HL-60/S4 (cell line): ENCODE measurements around the gene CCDC152.

ENCODE experiments used
- in situ Hi-C: fragments of 300-500 bp; cut with MboI; formaldehyde crosslinking; loops from 2 replicates; pipeline ENCODE4 v1.14.3; 2022; ENCODE audit warnings: low sequenced_read_pairs

The CCDC152 gene

DNA sequence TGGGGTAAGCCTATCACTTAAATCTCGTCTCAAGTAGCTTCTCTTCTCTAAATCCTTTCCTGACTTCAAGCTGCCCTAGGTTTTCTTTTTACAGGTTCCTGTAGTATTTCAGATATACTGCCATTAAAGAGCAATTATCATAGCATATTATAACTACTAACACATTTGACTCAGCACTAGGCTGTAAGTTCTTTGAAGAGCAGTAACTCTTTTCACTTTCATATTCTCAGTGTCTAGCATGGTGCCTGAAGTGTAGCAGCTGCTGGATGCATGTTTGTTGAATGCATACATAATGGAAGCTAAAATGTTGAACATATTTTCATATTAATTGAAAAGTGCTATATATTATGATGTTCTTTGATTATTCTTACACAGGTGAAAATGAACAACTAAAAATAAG lies 22.5 kb downstream of the CCDC152 start:
- in situ Hi-C loops, result no loop called here

DNA sequence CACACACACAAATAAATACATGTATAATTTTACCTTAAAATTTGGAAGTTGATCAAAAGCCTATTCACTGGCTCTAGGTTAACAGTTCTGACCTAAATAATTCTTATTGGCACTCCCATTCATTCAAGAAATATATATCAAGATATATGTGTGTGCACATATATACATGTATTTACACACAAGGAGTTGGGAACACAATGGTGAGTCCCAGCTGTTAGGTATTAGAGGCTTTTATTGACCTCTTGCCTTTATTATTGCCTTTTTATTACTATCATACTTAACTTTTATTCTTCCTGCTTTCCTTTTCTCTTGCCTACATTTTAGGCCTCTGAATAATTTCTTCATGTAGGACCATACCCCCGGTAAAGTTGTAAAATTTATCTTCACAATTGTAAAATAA lies 25.0 kb downstream of the CCDC152 start:
- in situ Hi-C loops, result no loop called here

DNA sequence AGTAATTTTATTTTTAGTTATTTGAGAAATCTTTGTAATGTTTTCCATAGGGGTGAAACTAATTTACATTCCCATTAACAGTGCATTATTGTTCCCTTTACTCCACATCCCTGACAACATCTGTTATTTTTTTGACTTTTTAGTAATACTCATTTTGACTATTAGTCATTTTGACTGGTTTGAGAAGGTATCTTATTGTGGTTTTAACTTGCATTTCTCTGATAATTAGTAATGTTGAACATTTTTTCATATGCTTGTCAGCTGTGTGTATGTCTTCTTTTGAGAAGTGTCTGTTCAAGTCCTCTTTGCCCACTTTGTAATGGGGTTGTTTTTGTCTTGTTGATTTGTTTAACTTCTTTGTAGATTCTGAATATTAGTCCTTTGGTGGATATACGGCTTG lies 27.5 kb downstream of the CCDC152 start:
- in situ Hi-C loops, result no loop called here

DNA sequence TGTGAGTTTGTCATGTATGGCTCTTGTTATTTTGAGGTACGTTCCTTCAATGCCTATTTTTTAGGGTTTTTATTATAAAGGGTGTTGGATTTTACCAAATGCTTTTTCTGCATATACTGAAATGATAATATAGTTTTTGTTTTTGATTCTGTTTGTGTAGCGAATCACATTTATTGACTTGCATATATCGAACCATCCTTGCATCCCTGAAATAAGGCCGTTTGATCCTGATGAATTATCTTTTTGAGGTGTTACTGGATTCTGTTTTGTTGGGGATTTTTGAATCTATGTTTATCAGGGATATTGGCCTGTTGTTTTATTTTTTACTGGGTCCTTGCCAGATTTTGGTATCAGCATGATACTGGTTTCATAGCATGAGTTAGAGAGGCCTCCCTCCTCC lies 29.1 kb downstream of the CCDC152 start:
- in situ Hi-C loops, result no loop called here

DNA sequence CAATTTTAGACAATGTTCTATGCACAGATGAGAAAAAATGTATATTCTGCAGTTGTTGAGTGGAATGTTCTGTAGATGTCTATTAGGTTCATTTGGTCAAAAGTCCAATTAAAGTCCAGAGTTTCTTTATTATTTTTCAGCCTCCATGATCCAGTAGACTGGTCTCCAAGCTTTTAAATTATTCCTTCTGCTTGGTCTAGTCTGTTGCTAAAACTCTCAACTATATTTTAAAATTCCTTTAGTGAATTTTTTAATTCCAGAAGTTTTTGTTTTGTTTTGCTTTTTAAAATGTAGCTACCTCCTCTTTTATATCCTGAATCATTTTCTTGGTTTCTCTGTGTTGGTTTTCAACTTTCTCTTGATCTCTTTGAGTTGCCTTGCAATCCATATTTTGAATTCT lies 30.5 kb downstream of the CCDC152 start:
- in situ Hi-C loops, result no loop called here

DNA sequence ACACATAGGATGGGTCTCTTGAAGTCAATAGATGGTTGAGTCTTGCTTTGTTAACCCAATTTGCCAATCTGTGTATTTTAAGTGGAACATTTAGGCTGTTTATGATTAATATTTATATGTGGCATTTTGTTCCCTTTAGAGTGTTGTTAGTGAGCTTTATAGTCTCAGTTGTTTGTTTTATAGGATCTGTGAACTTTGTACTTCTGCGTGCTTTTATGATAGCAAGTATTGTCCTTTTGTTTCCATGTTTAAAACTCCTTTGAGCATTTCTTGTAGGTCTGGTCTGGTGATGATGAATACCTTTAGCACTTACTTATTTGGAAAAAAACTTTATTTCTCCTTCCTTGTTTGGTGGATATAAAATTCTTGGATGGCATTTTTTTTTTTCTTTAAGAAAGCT lies 31.2 kb downstream of the CCDC152 start:
- in situ Hi-C loops, result no loop called here

DNA sequence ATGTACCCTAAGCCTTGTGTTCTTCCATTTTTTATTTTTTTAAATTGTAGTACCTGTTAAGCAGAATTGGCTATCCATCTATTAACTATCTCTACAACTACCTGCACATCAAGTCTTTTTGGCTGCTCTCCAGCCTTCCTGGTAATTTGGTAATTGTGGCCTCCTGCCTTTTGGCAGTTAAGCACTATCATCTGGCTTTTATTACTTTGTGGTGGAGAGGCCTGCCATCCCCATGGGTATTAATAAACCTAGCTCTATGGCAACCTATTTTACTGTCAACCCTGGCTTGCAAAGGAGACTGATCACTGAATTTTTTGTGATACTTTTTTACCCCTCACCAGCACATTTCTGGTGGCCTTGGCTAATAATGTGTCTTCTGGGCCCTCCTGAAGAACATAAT lies 34.5 kb downstream of the CCDC152 start:
- in situ Hi-C loops, result no loop called here

DNA sequence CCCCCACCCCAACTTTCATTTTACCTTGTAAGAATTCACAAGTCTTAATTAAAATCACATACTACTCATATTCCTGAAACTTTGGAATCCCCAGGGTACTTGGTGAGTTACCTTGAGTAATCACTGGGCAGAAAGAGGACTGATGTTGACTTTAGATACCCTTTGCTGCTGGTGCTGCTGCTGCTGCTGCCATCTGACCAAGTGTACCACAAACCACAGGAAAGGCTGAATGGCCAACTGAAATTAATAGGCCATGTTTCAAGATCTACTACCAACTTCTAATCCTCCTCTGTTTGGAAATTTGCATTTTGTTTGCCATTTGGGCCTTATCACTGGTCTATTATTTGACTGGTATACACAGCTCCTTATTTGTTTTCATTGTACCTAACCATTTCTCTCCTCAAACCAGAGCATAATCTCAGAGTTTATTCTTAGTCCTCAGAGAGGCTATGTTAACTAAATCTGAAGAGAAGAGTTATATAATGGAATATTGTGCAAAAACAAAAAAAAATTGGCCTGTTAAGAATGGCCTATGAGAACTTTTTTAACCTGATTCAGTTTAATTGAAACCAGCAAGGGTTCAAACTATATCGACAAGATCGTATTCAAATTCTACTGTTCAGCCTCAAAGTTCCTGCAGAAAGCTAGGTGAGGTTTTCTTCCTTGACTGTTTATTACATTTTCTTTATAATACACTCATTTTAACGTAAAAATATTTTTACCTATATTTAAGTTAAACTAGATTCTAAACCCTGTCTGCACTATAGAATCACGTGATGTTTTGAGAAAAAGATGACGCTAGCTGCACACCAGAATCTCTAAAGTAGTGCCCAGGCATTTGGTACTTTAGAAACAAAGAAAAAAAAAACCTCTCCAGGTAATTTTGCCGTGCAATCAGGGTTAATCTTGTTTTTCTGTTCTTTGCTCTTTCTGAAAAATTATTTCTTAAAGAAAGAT lies 41.9 kb downstream of the CCDC152 start:
- in situ Hi-C loops, result no loop called here

DNA sequence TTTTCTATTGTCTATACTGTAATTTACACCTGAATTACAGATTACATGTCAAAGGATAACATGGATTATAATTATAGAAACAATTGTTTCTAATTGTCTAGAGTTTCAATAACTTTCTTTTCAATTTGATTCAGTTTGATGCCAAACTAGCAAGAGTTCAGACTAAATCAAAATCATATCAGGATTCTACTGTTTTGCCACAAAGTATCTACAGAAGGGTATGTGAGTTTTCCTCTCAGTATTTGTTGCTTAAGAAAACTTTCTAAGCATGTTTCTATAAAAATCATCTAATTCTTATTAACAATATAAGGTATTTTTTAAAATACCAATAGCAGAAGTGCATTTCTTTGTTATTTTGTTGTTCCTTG lies 42.6 kb downstream of the CCDC152 start:
- in situ Hi-C loops, result no loop called here

DNA sequence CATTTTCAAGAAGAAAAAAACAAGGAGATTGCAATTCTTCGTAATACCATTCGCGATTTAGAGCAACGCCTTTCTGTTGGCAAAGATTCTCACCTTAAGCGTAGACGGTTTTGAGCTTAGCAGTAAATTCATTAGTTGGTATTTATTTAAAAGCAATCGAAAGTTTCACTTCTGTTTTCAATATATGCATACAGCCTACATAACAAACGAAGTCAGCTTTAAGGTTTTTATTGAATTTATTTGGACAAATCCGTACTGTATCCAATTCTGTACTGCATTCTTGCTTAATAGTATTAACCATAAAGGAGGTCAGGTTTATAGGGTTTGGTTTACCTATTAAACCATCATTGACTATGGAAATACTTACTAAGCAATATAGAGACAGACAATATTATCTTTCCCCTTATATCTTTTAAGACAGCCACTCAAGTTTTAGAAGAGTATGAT lies 43.1 kb downstream of the CCDC152 start:
- in situ Hi-C loops, result no loop called here

DNA sequence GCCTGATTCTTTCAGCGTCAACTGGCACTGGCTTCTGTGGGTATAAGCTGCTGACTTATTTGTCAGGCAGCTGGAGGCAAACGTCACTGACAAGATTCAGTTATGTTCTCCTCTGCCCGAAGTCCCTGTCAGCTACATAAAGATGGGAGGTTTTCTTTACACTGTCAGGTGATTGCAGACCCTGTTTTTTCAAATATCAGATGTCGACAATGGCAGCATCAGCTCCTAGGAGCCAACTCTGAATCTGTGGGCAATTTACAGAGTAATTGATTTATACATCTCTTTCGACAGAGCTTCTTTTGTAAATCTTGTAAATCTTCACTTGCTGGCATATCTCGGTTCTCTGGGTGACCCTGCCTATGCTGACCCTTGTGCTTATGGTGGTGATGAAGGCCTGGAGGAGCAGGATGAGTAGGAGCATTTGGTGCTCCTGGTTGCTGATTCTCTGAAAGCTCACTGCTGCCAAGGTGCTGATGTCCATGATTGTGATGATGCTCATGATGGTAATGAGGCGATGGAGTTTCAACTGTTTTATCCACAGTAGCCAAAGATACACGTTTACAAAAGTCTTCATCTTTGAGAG lies 44.2 kb downstream of the CCDC152 start:
- in situ Hi-C loops, result no loop called here

DNA sequence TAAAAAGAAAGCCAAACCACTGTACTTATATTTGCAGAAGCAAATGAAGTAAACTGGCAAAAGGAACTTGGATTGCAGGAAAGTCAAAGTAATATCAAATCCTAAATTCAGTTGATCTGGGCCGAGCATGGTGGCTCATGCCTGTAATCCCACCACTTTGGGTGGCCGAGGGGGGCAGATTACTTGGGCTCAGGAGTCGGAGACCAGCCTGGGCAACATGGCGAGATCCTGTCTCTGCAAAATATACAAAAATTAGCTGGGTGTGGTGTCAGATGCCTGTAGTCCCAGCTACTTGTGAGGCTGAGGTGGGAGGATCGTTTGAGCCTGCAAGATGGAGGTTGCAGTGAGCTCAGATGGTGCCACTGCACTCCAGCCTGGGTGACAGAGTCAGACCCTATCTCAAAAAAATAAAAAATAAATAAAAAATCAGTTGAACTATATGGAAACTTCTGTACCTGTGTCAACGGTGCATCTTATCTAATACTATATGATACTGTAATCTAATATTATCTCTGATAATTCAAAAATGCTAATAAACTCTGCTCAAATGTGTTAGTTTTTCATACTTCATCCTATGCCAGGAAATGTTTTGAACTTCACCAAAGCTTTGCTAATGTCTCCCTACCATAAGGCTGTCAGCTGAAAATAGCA lies 45.0 kb downstream of the CCDC152 start:
- in situ Hi-C loops, result no loop called here

DNA sequence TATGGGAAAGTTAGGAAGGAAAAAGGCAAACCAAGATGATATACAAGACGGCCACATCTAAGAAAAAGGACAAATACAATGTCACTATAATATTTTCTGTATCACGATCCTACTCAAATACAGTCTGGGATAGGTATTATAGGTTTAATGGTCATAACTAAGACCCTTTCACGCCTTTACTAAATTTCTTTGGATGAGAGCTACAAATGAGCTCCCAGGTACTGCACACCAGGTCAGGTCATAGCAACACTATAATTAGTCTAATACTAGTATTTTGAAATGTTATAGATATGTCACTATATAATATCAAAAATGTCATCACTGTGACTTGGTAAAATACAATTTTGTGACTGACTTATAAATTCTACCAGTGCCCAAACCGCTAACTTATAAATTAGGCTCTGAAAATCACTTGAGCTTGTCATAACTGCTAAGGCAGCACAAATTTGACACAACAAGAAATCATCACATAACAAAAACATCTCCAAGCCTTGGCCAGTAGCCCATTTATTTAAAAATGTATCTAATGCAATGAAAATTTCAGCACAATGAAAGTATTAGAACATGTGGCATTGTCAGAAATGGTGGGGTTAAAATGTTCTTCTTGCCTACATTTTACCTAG lies 48.2 kb downstream of the CCDC152 start:
- in situ Hi-C loops, result no loop called here

DNA sequence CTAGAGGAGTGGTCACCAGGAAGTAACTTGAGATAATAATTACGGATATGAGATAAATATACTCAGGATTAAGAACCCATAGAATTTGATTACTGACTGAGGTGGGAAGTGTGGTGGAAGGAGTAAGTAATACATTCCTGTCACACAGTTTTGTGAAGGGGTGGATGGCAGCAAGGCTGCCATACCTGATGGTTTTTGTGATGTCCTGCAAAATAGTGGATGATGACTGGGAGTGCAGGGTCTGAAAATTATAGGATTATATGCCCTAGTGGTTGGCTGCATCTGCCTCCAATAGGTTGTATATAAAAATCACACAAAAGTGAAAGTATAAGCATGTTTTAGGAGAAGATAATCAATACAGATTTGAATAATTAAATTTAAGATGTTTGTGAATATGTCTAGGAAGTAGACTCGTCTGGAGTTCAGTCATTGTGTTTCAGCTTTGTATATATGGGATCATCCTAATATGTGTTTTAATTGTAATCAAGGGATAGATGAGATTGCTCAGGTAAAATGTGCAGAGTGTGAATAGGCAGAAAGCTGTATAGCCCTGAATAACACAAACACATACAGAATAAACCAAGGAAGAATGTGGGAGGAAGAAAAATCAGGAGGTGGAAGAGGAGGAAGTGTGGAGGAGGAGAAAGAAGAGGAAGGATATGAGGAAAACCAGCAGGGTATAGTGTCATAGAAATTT lies 49.5 kb downstream of the CCDC152 start:
- in situ Hi-C loops, result no loop called here

DNA sequence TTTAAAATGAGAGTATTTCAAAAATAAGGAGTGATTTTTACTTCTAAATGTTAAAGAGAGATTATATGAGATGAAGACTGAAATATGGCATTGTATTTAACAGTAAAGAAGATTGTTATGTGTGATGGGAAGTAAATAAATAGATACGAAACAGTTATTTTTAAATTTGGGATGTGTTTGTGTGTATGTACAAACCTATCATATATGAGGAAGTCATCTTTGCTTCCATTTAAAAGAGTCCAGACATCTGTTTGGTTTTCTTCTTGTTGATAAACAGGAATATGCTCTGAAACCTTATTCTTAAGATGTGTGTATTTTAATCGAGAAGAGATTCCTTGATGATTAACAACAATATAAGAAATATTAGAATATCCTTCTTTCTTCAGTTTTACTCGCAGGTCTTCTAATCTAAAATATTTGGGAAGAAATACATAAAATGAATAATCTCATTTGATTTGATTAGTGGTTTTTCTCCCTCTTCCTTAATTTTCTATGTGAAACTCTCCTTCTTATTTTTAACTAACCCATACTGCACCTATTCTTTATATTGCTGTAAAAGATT lies 50.2 kb downstream of the CCDC152 start:
- in situ Hi-C loops, result no loop called here

DNA sequence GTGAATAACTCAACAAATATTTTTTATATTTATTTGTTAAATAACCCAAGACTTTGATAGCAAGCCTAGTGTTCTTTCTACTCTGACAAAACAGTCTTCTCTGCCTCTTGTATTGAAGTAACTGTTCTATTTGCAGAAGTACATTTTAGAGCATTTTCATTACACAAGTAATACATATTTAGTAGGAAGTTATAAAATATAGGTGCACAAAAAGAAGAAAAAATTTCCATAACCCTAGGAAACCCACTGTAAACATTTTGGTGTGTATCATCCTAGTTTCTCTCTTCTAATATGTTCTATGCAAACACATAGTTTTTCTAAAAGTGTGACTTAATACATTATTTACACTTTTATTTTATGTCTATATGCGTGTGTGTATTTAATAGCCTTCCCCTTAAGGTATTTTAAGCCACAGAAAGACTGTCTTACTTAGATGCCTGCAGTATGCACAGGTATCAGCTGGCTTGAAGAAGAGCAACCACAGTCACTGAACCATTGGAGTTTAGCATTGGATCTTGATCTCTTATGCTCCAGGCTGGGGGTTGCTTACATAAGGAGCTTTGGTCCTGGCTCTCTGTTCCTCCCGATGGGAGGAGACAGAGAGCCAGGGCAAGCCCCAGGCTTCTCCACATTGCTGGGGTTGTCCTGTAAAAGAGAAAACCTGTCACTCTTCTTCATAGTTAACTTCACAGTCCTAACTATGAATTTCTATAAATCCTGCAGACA lies 51.3 kb downstream of the CCDC152 start:
- in situ Hi-C loops, result no loop called here

DNA sequence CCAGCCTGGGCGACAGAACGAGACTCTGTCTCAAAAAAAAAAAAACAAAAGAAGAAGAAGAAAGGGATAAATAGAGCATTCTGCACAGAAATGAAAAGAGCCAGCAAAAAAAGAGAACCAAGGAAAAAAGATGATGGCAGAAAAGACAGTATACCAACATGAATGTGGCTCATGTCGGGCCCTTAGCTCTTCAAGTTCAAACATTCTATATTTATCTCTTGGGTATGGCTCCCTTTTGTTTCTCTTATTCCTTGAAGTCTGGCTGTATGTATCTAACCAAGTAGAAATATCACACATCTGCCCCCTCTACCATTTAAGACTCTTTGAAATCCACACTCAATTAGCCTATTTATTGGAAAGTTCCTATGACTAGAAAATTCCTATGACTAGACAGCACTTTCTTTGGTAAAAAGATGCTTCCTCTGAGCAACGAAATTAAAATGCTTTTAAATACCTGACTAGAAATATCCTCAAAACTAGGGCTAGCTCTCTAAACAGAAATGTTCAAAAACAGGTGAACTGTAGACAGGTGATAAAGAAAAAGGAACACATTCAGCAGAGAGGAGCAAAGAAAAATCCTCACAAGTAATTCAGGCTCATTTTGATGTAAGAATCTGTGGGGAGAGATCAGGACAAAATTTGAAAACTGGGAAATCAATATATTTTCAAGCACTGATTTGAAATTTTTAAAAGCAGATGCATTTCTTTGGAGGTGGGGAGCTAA lies 52.4 kb downstream of the CCDC152 start:
- in situ Hi-C loops, result no loop called here

DNA sequence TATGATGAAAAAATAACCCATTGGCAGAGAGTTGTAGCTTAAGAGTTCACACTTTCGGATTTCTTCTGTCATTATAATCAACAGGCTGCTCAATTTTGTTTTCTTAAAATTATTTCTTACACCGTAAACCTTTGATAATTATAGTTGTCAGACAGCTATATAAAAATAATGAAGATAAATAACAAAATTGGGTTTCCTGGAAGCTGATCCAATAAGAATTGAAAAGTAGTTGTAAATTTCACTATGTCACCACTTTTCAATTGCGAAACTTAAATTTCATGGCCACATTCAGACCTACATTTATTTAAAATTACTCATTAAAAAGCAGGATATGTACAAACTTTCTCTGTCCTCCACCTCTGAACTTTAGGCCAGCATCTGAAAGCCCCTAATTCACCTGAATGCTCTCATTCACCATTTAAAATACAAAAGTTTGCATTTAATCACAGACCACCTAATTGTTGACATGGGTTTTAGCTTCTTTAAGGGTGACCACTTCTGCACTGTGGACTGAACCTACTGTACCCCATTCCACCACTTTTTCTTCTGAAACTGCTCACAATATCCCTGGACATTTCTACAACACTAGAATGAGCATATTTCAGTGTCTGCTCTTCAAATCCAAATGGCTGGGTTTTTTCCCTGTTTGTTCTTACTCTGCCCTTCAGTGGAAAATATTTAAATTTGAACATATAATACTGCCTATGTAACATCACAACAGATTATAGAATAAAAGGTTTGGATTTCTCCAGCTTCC lies 54.4 kb downstream of the CCDC152 start:
- in situ Hi-C loops, result no loop called here
